Neural crest cell (in vitro differentiated cells): ENCODE data around the gene TFB1M. TPM values are rescaled to one million over a fixed set of nuclear protein-coding genes. Genes with fewer than 3 reads are reported as not detected.
A peak's percentile ranks its signal among the peaks of the same experiment; 100 is the strongest.
"Not testable (repeated sequence)": the region's sequence is repeated elsewhere in the genome, so short reads cannot be mapped to it uniquely, and the experiment has no call there.

Source experiments
- DNase-seq: peaks from one replicate; pipeline ENCODE4 v3.0.0; 2021; ENCODE audit warnings: low read depth, mixed read lengths, low spot score
- H3K27ac Mint-ChIP-seq: one replicate; pipeline ENCODE4 v1.8.0; 2021; ENCODE audit warnings: mild to moderate bottlenecking, mixed read lengths; ENCODE audit not compliant: unreplicated experiment
- H3K27me3 Mint-ChIP-seq: 2 replicates; pipeline ENCODE4 v1.8.0; 2021; ENCODE audit warnings: low read depth, mild to moderate bottlenecking, mixed read lengths
- H3K36me3 Mint-ChIP-seq: 2 replicates; pipeline ENCODE4 v1.8.0; 2021; ENCODE audit warnings: low read depth, mild to moderate bottlenecking, mixed read lengths
- H3K4me1 Mint-ChIP-seq: 2 replicates; pipeline ENCODE4 v1.8.0; 2021; ENCODE audit warnings: mixed read lengths
- H3K4me3 Mint-ChIP-seq: one replicate; pipeline ENCODE4 v1.8.0; 2021; ENCODE audit warnings: mild to moderate bottlenecking, mixed read lengths
- H3K9me3 Mint-ChIP-seq: 2 replicates; pipeline ENCODE4 v1.8.0; 2021; ENCODE audit warnings: mixed read lengths
- long read RNA-seq: library from polyadenylated mRNA; unstranded; transcript quantifications from one replicate; pipeline ENCODE4 v2.0.0, GENCODE V29; 2020
- total RNA-seq: library from RNA; stranded (reverse); gene quantifications from 2 replicates; pipeline ENCODE4 v1.2.1, GENCODE V29; 2021
- TF ChIP-seq, protein P1 (sequence below): fragments of 200-600 bp; sonication (generic); conservative IDR thresholded peaks from 2 replicates; pipeline ENCODE4 v1.5.0; 2021; ENCODE audit warnings: antibody characterized with exemption, mild to moderate bottlenecking

The TFB1M gene
- total RNA-seq: 26.8 and 30.5 TPM in 2 replicates
- long read RNA-seq, transcript TFB1M-201 (7 exons, 1,424 nt): major isoform, 16 of 37 reads
- long read RNA-seq, partial matches to known transcripts: 9 of 37 reads
- long read RNA-seq, other reads (novel, unspliced or antisense): 12 of 37 reads

DNA sequence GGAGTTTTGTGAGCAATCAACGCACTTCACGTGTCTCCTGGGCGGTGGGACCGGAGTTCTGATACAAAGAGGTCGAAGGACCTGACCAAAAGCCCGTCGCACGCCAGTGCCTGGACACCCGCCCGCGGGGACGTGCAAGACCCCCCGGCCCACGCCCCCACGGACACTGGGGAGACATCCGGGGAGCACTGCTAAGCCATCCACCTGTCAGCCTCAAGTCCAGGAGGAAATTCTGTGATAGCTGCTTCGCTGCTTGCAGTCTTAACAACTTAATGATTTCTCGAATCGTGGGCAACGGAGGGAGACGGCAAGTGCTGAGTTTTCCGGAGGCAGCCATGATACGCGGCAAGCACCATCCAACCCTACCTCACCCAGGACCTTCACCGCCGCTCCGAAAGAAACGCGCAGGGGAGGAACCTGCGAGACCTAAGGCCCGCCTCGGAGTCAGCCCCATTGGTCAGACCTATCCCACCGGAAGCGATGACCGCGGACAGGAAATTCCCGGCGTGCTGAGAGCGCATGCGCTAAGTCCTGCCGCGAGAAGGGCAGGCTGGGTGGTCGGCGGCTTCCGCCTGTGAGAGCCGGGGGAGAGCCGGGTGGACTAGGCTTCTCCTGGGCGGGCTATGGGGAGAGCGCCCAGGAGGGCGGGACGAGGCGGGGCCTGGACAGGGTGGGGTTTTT, at the start of gene TFB1M:
Gene TFB1M, minus strand, starts transcription at position 393 of the 681 bp plus-strand sequence. Its CDS starts 56 bp downstream, at position 337.
- H3K9me3 Mint-ChIP-seq: no peaks in the 10 kb centered on the region
- peak; percentile 94 for DNase-seq
- H3K4me3 Mint-ChIP-seq: peak within 1 kb of the TSS; percentile 99
- peaks cover 36% of the 10 kb centered on the region for H3K4me1 Mint-ChIP-seq
- no peaks in the 10 kb centered on the region for H3K27me3 Mint-ChIP-seq
- TF ChIP-seq, protein P1, sequence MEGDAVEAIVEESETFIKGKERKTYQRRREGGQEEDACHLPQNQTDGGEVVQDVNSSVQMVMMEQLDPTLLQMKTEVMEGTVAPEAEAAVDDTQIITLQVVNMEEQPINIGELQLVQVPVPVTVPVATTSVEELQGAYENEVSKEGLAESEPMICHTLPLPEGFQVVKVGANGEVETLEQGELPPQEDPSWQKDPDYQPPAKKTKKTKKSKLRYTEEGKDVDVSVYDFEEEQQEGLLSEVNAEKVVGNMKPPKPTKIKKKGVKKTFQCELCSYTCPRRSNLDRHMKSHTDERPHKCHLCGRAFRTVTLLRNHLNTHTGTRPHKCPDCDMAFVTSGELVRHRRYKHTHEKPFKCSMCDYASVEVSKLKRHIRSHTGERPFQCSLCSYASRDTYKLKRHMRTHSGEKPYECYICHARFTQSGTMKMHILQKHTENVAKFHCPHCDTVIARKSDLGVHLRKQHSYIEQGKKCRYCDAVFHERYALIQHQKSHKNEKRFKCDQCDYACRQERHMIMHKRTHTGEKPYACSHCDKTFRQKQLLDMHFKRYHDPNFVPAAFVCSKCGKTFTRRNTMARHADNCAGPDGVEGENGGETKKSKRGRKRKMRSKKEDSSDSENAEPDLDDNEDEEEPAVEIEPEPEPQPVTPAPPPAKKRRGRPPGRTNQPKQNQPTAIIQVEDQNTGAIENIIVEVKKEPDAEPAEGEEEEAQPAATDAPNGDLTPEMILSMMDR: no peak
- H3K36me3 Mint-ChIP-seq: peaks cover 2% of the 10 kb centered on the region
- H3K27ac Mint-ChIP-seq: peak within 1 kb of the TSS; percentile 99

GRCh38 chr6:155364021-155364420, 49.7 kb upstream of the TFB1M start:
- not testable (repeated sequence) for H3K4me1 Mint-ChIP-seq, H3K27ac Mint-ChIP-seq, H3K4me3 Mint-ChIP-seq, H3K36me3 Mint-ChIP-seq, H3K9me3 Mint-ChIP-seq, DNase-seq, H3K27me3 Mint-ChIP-seq

GRCh38 chr6:155362968-155363632, 48.8 kb upstream of the TFB1M start:
- not testable (repeated sequence) for H3K4me1 Mint-ChIP-seq, DNase-seq, H3K27ac Mint-ChIP-seq, H3K4me3 Mint-ChIP-seq, H3K9me3 Mint-ChIP-seq, H3K27me3 Mint-ChIP-seq, H3K36me3 Mint-ChIP-seq

GRCh38 chr6:155354167-155354566, 39.9 kb upstream of the TFB1M start:
- no peak overlapping the region for H3K4me3 Mint-ChIP-seq

GRCh38 chr6:155352811-155353210, 38.5 kb upstream of the TFB1M start:
- Mint-ChIP-seq H3K36me3 (peaks cover 5% of the 10 kb centered on the region), H3K4me1 (no peaks in the 10 kb centered on the region), H3K9me3 (peaks cover 21% of the 10 kb centered on the region), H3K4me3 (no peak overlapping the region), H3K27ac (no peak overlapping the region), H3K27me3 (no peaks in the 10 kb centered on the region)
- TF ChIP-seq, protein P1: no peak
- no peak for DNase-seq

More at GRCh38 chr6:155354167-155354566, 39.9 kb upstream of the TFB1M start:
- H3K27me3 Mint-ChIP-seq: no peaks in the 10 kb centered on the region
- H3K27ac Mint-ChIP-seq: no peak overlapping the region
- DNase-seq: no peak
- peaks cover 5% of the 10 kb centered on the region for H3K36me3 Mint-ChIP-seq
- no peaks in the 10 kb centered on the region for H3K4me1 Mint-ChIP-seq
- peaks cover 20% of the 10 kb centered on the region for H3K9me3 Mint-ChIP-seq
- TF ChIP-seq, protein P1: no peak

DNA sequence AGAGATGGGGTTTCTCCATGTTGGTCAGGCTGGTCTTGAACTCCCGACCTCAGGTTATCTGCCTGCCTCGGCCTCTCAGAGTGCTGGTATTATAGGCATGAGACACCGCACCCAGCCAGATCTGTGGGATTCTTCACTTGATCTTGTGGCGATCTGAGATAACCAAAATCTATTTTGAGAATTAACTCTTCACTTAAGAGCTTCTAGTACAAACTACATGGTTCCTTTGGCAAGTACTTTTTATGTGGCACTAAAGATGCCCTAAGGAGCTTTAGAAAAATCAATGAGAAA, 37.8 kb upstream of the TFB1M start:
- peaks cover 24% of the 10 kb centered on the region for H3K9me3 Mint-ChIP-seq
- no peaks in the 10 kb centered on the region for H3K27me3 Mint-ChIP-seq
- no peak for DNase-seq
- TF ChIP-seq, protein P1: no peak
- H3K4me1 Mint-ChIP-seq: no peaks in the 10 kb centered on the region
- no peak overlapping the region for H3K27ac Mint-ChIP-seq
- no peak overlapping the region for H3K4me3 Mint-ChIP-seq
- peaks cover 5% of the 10 kb centered on the region for H3K36me3 Mint-ChIP-seq
